ENCODE data around the gene DNAJC5.
"Not testable (repeated sequence)": the region's sequence is repeated elsewhere in the genome, so short reads cannot be mapped to it uniquely, and the experiment has no call there.

DNAJC5 gene

GRCh38 chr20:63969838-63970713 lies 75.2 kb downstream of the DNAJC5 start, which contains the start of gene ZNF512B:
ZNF512B (minus strand) TSS chr20:63969930; CDS start chr20:63967950, 1,980 bp downstream.
- DNase-seq: peak; percentile 65

- no peak for DNase-seq
Measured at GRCh38 chr20:63970714-63971431, 75.9 kb downstream of the DNAJC5 start.

GRCh38 chr20:63971960-63972311 lies 77.0 kb downstream of the DNAJC5 start:
- DNase-seq: not testable (repeated sequence)

GRCh38 chr20:63972312-63973159 lies 77.6 kb downstream of the DNAJC5 start:
- no peak for DNase-seq

GRCh38 chr20:63973160-63973479 lies 78.2 kb downstream of the DNAJC5 start:
- no peak for DNase-seq

- DNase-seq: peak; percentile 77
Measured at GRCh38 chr20:63973636-63974401, 78.9 kb downstream of the DNAJC5 start.

GRCh38 chr20:63974402-63975200 lies 79.7 kb downstream of the DNAJC5 start:
- DNase-seq: no peak

GRCh38 chr20:63976511-63976910 lies 81.6 kb downstream of the DNAJC5 start:
- DNase-seq: not testable (repeated sequence)

- no peak for DNase-seq
Measured at GRCh38 chr20:63976980-63977738, 82.2 kb downstream of the DNAJC5 start.

- DNase-seq: peak; percentile 51
Measured at GRCh38 chr20:63977739-63978276, 82.9 kb downstream of the DNAJC5 start.

GRCh38 chr20:63978319-63979228 lies 83.6 kb downstream of the DNAJC5 start:
- peak; percentile 63 for DNase-seq

GRCh38 chr20:63979229-63979556 lies 84.3 kb downstream of the DNAJC5 start:
- DNase-seq: no peak

- peak; percentile 69 for DNase-seq
Measured at GRCh38 chr20:63979557-63980316, 84.8 kb downstream of the DNAJC5 start, which contains the start of gene SAMD10. SAMD10 (minus strand) TSS chr20:63979642; CDS start chr20:63979467, 175 bp downstream.

- peak; percentile 45 for DNase-seq
Measured at GRCh38 chr20:63980317-63980805, 85.4 kb downstream of the DNAJC5 start.

- DNase-seq: peak; percentile 94
Measured at GRCh38 chr20:63980806-63981728, 86.1 kb downstream of the DNAJC5 start, which contains the start of gene PRPF6. PRPF6 (plus strand) TSS chr20:63981132; CDS start chr20:63981246, 114 bp downstream.

- DNase-seq: no peak
Measured at GRCh38 chr20:63982937-63983336, 88.0 kb downstream of the DNAJC5 start.
